WTC11 (cell line): ENCODE data around the gene ZNF212. TPM values are rescaled to one million over a fixed set of nuclear protein-coding genes. Genes with fewer than 3 reads are reported as not detected.

Experiments used
- ATAC-seq: fragments of 200-7000 bp; cut with Tn5 transposase; 2 replicates; pipeline ENCODE4 v1.10.0; 2021; ENCODE audit warnings: mild to moderate bottlenecking, moderate library complexity
- CTCF ChIA-PET: fragments of 300-600 bp; sonication (Branson Sonifier 250); formaldehyde crosslinking; loops from one replicate; lab custom pipeline; 2021; ENCODE audit warnings: antibody characterized with exemption; lab: Charles Lee
- POLR2A ChIA-PET: fragments of 350-600 bp; sonication (Branson Sonifier 250); formaldehyde crosslinking; loops from one replicate; lab custom pipeline; 2021; ENCODE audit warnings: antibody characterized with exemption; lab: Charles Lee
- DNase-seq: peaks from one replicate; pipeline ENCODE4 v3.0.0; 2021; ENCODE audit warnings: low spot score
- H3K27ac Mint-ChIP-seq: 2 replicates; pipeline ENCODE4 v1.8.0; 2021; ENCODE audit warnings: mixed read lengths
- H3K27me3 Mint-ChIP-seq: 2 replicates; pipeline ENCODE4 v1.8.0; 2021; ENCODE audit warnings: low read depth, mild to moderate bottlenecking, moderate library complexity, mixed read lengths
- H3K36me3 Mint-ChIP-seq: 2 replicates; pipeline ENCODE4 v1.8.0; 2021; ENCODE audit warnings: mixed read lengths
- H3K4me1 Mint-ChIP-seq: 2 replicates; pipeline ENCODE4 v1.8.0; 2022; ENCODE audit warnings: mixed read lengths
- H3K4me3 Mint-ChIP-seq: 2 replicates; pipeline ENCODE4 v1.8.0; 2021; ENCODE audit warnings: mild to moderate bottlenecking, moderate library complexity, mixed read lengths
- H3K9me3 Mint-ChIP-seq: 2 replicates; pipeline ENCODE4 v1.8.0; 2021; ENCODE audit warnings: mixed read lengths
- ATF2 ChIP-seq: sonication (generic); formaldehyde crosslinking; IDR thresholded peaks from 2 replicates; pipeline ENCODE4 v1.8.1; 2022; ENCODE audit warnings: low read depth, missing genetic modification reagents, borderline replicate concordance
- EMX1 ChIP-seq: fragments of 250-450 bp; sonication (Bioruptor Pico); IDR thresholded peaks from 2 replicates; pipeline ENCODE4 v1.8.0; 2021; ENCODE audit warnings: mild to moderate bottlenecking
- ESRRA ChIP-seq: sonication (generic); formaldehyde crosslinking; IDR thresholded peaks from 2 replicates; pipeline ENCODE4 v1.8.1; 2022; ENCODE audit warnings: mild to moderate bottlenecking, missing genetic modification reagents, borderline replicate concordance
- FOXK1 ChIP-seq: sonication (generic); formaldehyde crosslinking; IDR thresholded peaks from 2 replicates; pipeline ENCODE4 v1.8.0; 2022; ENCODE audit warnings: mild to moderate bottlenecking, moderate library complexity, missing genetic modification reagents
- IRF2 ChIP-seq: sonication (generic); formaldehyde crosslinking; IDR thresholded peaks from 2 replicates; pipeline ENCODE4 v1.8.0; 2022; ENCODE audit warnings: low read depth, missing genetic modification reagents, borderline replicate concordance
- NFE2L1 ChIP-seq: sonication (generic); formaldehyde crosslinking; IDR thresholded peaks from 2 replicates; pipeline ENCODE4 v1.8.1; 2023; ENCODE audit warnings: missing genetic modification reagents
- SP1 ChIP-seq: sonication (generic); formaldehyde crosslinking; conservative IDR thresholded peaks from 2 replicates; pipeline ENCODE4 v1.8.1; 2022; ENCODE audit warnings: missing genetic modification reagents
- STAT6 ChIP-seq: sonication (generic); formaldehyde crosslinking; conservative IDR thresholded peaks from 2 replicates; pipeline ENCODE4 v1.8.1; 2023; ENCODE audit warnings: mild to moderate bottlenecking, low read depth, missing genetic modification reagents, moderate library complexity
- TEAD1 ChIP-seq: sonication (generic); formaldehyde crosslinking; IDR thresholded peaks from 2 replicates; pipeline ENCODE4 v1.8.0; 2022; ENCODE audit warnings: mild to moderate bottlenecking, missing genetic modification reagents
- USF1 ChIP-seq: sonication (generic); formaldehyde crosslinking; IDR thresholded peaks from 2 replicates; pipeline ENCODE4 v1.8.0; 2022; ENCODE audit warnings: mild to moderate bottlenecking, missing genetic modification reagents
- ZNF121 ChIP-seq: sonication (generic); formaldehyde crosslinking; IDR thresholded peaks from 2 replicates; pipeline ENCODE4 v1.8.0; 2023; ENCODE audit warnings: missing genetic modification reagents
- ZNF396 ChIP-seq: fragments of 250-450 bp; sonication (Bioruptor Pico); IDR thresholded peaks from 2 replicates; pipeline ENCODE4 v1.8.0; 2021; ENCODE audit warnings: mild to moderate bottlenecking, moderate library complexity, borderline replicate concordance
- ZNF532 ChIP-seq: fragments of 250-450 bp; sonication (Bioruptor Pico); IDR thresholded peaks from 2 replicates; pipeline ENCODE4 v1.9.0; 2021; ENCODE audit warnings: mild to moderate bottlenecking, borderline replicate concordance
- total RNA-seq: library from RNA; stranded (reverse); gene quantifications from 3 replicates; pipeline ENCODE4 v1.2.3, GENCODE V29; 2021
- TF ChIP-seq, protein P1 (sequence below): sonication (generic); formaldehyde crosslinking; IDR thresholded peaks from 2 replicates; pipeline ENCODE4 v1.8.1; 2022; ENCODE audit warnings: mild to moderate bottlenecking, missing genetic modification reagents, moderate library complexity, borderline replicate concordance
- TF ChIP-seq, protein P2 (sequence below): sonication (generic); formaldehyde crosslinking; IDR thresholded peaks from 2 replicates; pipeline ENCODE4 v1.8.0; 2022; ENCODE audit warnings: mild to moderate bottlenecking, missing genetic modification reagents

The ZNF212 gene
- total RNA-seq, 1 experiment from 2014 or later, result 23.0 TPM

GRCh38 chr7:149286811-149287400 lies 47.5 kb downstream of the ZNF212 start:
- DNase-seq, result no peak
- ChIA-PET CTCF (no interaction called here), POLR2A (no interaction called here)
- H3K36me3 Mint-ChIP-seq, result peaks cover 5% of the 10 kb centered on the region; the same call in 1 of the 2 replicates
- no peak for ATAC-seq
- peaks cover 17% of the 10 kb centered on the region for H3K4me1 Mint-ChIP-seq
- no peak overlapping the region for H3K27ac Mint-ChIP-seq
- H3K27me3 Mint-ChIP-seq, result peaks cover 27% of the 10 kb centered on the region
- no peaks in the 10 kb centered on the region for H3K9me3 Mint-ChIP-seq
- TF ChIP-seq USF1, result no peak
- TF ChIP-seq ATF2 (CRISPR knock-in tag), result no peak
- TF ChIP-seq ESRRA (CRISPR knock-in tag), result no peak
- TF ChIP-seq, protein P1, sequence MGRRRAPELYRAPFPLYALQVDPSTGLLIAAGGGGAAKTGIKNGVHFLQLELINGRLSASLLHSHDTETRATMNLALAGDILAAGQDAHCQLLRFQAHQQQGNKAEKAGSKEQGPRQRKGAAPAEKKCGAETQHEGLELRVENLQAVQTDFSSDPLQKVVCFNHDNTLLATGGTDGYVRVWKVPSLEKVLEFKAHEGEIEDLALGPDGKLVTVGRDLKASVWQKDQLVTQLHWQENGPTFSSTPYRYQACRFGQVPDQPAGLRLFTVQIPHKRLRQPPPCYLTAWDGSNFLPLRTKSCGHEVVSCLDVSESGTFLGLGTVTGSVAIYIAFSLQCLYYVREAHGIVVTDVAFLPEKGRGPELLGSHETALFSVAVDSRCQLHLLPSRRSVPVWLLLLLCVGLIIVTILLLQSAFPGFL (CRISPR knock-in tag), result no peak
- no peak for TF ChIP-seq SP1 (CRISPR knock-in tag)
- TF ChIP-seq EMX1 (CRISPR knock-in tag), result no peak
- TF ChIP-seq ZNF532 (CRISPR knock-in tag), result no peak
- TF ChIP-seq, all 79 proteins: peak for 0
- H3K4me3 Mint-ChIP-seq, result peak overlapping the region; percentile 21; the same call in 1 of the 2 replicates

DNA sequence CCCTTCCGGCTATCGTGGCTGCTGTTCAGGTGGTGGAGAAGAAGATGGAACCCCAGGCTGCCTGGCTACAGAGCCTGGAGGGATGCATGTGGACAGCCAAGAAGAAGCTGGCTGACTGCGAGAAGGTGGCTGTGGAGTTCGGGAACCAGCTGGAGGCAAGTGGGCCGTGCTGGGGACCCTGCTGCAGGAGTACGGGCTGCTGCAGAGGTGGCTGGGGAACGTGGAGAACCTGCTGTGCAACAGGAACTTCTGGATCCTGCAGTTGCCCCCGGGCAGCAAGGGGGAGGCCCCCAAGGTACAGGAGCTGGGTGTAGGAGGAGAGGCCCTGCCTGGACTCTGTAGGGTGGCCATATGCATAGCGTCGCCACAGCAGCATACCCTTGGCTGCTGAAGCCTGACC lies 48.2 kb downstream of the ZNF212 start:
- ChIA-PET POLR2A (no interaction called here), CTCF (no interaction called here)
- DNase-seq (no peak), ATAC-seq (no peak)
- no peak overlapping the region for H3K4me3 Mint-ChIP-seq
- peaks cover 17% of the 10 kb centered on the region for H3K4me1 Mint-ChIP-seq
- H3K27ac Mint-ChIP-seq, result no peak overlapping the region
- no peaks in the 10 kb centered on the region for H3K9me3 Mint-ChIP-seq
- peaks cover under 1% of the 10 kb centered on the region; the same call in 1 of the 2 replicates for H3K36me3 Mint-ChIP-seq
- H3K27me3 Mint-ChIP-seq, result peaks cover 27% of the 10 kb centered on the region
- no peak for TF ChIP-seq ZNF532 (CRISPR knock-in tag)
- no peak for TF ChIP-seq NFE2L1
- no peak for TF ChIP-seq TEAD1 (CRISPR knock-in tag)
- TF ChIP-seq FOXK1 (CRISPR knock-in tag), result no peak
- TF ChIP-seq, protein P2, sequence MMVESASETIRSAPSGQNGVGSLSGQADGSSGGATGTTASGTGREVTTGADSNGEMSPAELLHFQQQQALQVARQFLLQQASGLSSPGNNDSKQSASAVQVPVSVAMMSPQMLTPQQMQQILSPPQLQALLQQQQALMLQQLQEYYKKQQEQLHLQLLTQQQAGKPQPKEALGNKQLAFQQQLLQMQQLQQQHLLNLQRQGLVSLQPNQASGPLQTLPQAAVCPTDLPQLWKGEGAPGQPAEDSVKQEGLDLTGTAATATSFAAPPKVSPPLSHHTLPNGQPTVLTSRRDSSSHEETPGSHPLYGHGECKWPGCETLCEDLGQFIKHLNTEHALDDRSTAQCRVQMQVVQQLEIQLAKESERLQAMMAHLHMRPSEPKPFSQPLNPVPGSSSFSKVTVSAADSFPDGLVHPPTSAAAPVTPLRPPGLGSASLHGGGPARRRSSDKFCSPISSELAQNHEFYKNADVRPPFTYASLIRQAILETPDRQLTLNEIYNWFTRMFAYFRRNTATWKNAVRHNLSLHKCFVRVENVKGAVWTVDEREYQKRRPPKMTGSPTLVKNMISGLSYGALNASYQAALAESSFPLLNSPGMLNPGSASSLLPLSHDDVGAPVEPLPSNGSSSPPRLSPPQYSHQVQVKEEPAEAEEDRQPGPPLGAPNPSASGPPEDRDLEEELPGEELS (CRISPR knock-in tag), result no peak
- TF ChIP-seq IRF2 (CRISPR knock-in tag), result no peak
- TF ChIP-seq ZNF121 (CRISPR knock-in tag), result no peak
- no peak for TF ChIP-seq ZNF396
- TF ChIP-seq STAT6 (CRISPR knock-in tag), result no peak
